GM13976 (cell line): ENCODE results near the gene KRTAP10-3.

Source experiments
- DNase-seq: peaks from one replicate; pipeline ENCODE4 v3.0.0; 2012; ENCODE audit warnings: low spot score
- CTCF ChIP-seq: IDR thresholded peaks from 2 replicates; pipeline ENCODE4 v1.5.1; 2012; ENCODE audit warnings: borderline replicate concordance, mild to moderate bottlenecking; ENCODE audit not compliant: insufficient read depth; ENCODE audit errors: extremely low read depth, missing control alignments, control extremely low read depth
- in situ Hi-C: fragments of 300-500 bp; cut with MboI; formaldehyde crosslinking; loops from one replicate; pipeline ENCODE4 v1.12.0; 2022; ENCODE audit warnings: low sequenced_read_pairs, mixed read lengths, inconsistent platforms; ENCODE audit not compliant: unreplicated experiment

The KRTAP10-3 gene

DNA sequence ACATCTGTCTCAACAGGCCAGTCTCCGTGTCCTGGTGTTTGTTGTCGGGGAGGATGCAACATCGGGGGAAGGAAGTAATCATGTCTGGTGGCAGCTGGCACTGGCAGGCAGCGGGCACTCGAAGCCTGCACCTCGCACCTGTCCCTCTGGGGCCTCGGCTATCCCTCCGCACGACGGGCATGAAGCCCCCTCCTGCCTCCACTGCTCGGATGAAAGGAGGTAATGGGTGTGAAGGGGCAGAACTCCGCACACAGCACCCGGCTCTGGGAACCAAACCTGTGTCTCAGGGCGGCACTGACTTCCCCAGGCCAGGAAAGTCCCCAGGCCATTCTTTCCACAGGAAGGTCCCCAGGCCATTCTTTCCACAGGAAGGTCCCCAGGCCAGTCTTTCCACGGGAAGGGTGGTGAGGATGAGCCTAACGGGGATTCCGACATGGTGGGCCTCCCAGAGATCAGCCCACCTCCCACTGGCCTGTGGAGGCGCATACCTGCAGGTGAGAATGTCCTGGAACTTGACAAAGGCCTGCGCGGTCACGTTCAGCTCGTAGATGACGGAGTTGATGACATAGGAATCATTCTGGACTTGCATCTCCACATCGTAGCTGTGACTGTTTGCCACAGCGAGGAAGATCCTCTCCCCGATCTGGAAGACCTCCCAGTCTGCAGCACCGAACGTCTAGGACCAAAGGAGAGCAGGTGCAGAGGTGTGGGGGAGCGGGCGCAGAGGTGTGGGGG, 49.7 kb downstream of the KRTAP10-3 start:
- TF ChIP-seq CTCF, result no peak
- no peak for DNase-seq
- in situ Hi-C loops, result no loop called here

DNA sequence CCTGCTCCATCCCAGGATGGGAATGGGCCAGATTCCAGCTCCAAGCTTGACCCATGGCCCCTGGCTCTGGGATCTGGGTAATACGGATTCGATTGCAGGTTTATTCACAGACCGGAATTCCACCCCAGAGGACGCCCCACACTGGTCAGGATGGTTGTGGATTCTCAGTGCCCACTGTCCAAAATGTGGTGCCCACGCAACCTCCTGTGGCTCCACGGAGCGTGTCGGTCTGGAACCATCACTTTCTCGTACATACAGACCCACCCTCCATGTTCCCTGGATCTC, 50.2 kb downstream of the KRTAP10-3 start:
- in situ Hi-C loops, result no loop called here
- no peak for DNase-seq
- TF ChIP-seq CTCF, result no peak
